ENCODE results near the gene CRISPLD2.

DNA sequence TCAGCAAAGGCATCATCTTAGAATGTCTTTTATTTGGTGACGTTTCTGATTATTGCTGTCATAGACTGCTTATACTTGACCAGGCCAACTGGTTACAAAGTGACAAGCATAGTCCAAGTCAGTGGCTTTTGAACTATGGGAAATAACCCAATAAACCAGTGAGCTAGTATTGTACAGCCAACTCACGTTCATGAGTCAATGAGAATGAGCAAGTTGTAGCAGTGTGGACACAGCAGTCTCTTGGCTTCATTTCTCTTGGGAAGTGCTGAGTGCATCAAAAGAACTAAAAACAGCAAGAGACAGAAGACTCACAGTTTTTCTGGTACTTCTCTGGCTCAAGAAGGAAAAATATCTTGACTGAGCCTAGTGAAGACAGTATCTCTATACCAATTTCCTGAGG is 36.9 kb upstream of the CRISPLD2 start:
- TF ChIP-seq, protein P1, sequence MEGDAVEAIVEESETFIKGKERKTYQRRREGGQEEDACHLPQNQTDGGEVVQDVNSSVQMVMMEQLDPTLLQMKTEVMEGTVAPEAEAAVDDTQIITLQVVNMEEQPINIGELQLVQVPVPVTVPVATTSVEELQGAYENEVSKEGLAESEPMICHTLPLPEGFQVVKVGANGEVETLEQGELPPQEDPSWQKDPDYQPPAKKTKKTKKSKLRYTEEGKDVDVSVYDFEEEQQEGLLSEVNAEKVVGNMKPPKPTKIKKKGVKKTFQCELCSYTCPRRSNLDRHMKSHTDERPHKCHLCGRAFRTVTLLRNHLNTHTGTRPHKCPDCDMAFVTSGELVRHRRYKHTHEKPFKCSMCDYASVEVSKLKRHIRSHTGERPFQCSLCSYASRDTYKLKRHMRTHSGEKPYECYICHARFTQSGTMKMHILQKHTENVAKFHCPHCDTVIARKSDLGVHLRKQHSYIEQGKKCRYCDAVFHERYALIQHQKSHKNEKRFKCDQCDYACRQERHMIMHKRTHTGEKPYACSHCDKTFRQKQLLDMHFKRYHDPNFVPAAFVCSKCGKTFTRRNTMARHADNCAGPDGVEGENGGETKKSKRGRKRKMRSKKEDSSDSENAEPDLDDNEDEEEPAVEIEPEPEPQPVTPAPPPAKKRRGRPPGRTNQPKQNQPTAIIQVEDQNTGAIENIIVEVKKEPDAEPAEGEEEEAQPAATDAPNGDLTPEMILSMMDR (IDR thresholded peaks at IDR 0.05 in 2 of 3, conservative IDR thresholded peaks at IDR 0.05 in 1 of 3; ENCODE audit: insufficient read depth in 2 of 3, low read depth in 1 of 3, low read length in 3 of 3), result no peak
- no peak for TF ChIP-seq SMAD4 (CRISPR knock-in tag; conservative IDR thresholded peaks at IDR 0.05)
